Loucy (cell line): ENCODE data around the gene TBC1D7.

Source experiments
- H2AFZ ChIP-seq: fragments of 200-600 bp; sonication (generic); 2 replicates; pipeline ENCODE4 v1.6.0; 2016; ENCODE audit warnings: antibody characterized with exemption, mild to moderate bottlenecking, low read length, moderate library complexity
- H3F3A ChIP-seq: fragments of 200-600 bp; 2 replicates; pipeline ENCODE4 v1.6.0; 2016; ENCODE audit warnings: antibody characterized with exemption, low read depth, mild to moderate bottlenecking
- H3K27me3 ChIP-seq: fragments of 200-600 bp; sonication (generic); 2 replicates; pipeline ENCODE4 v1.6.1; 2014; ENCODE audit warnings: low read length, mild to moderate bottlenecking; ENCODE audit not compliant: insufficient read depth, poor library complexity, severe bottlenecking
- H3K36me3 ChIP-seq: fragments of 200-600 bp; sonication (generic); 2 replicates; pipeline ENCODE4 v1.6.1; 2016; ENCODE audit warnings: low read length; ENCODE audit not compliant: insufficient read depth
- H3K4me1 ChIP-seq: fragments of 200-600 bp; sonication (generic); 2 replicates; pipeline ENCODE4 v1.5.1; 2014; ENCODE audit warnings: low read length, mild to moderate bottlenecking; ENCODE audit not compliant: insufficient read depth, poor library complexity, severe bottlenecking
- H3K4me2 ChIP-seq: fragments of 200-600 bp; sonication (generic); 2 replicates; pipeline ENCODE4 v1.6.0; 2014; ENCODE audit warnings: antibody characterized with exemption, low read length, low read depth, mild to moderate bottlenecking; ENCODE audit not compliant: poor library complexity, severe bottlenecking
- H3K4me3 ChIP-seq: fragments of 200-600 bp; sonication (generic); 2 replicates; pipeline ENCODE4 v1.5.1; 2014; ENCODE audit warnings: low read length, mild to moderate bottlenecking, mixed read lengths; ENCODE audit not compliant: poor library complexity, severe bottlenecking
- H3K79me2 ChIP-seq: fragments of 200-600 bp; sonication (generic); 2 replicates; pipeline ENCODE4 v1.6.1; 2014; ENCODE audit warnings: low read length; ENCODE audit not compliant: insufficient read depth
- H3K9ac ChIP-seq: fragments of 200-600 bp; sonication (generic); 2 replicates; pipeline ENCODE4 v1.6.0; 2014; ENCODE audit warnings: mild to moderate bottlenecking, low read depth, low read length, moderate library complexity; ENCODE audit not compliant: poor library complexity, severe bottlenecking
- H3K9me2 ChIP-seq: fragments of 200-600 bp; sonication (generic); replicated peaks from 2 replicates; pipeline ENCODE4 v1.6.1; 2016; ENCODE audit warnings: low read depth, low read length, mixed read lengths
- H3K9me3 ChIP-seq: fragments of 200-600 bp; sonication (generic); 2 replicates; pipeline ENCODE4 v1.6.1; 2014; ENCODE audit warnings: mild to moderate bottlenecking, antibody characterized with exemption, low read length, low read depth; ENCODE audit not compliant: insufficient read depth
- H4K20me1 ChIP-seq: fragments of 200-600 bp; sonication (generic); 2 replicates; pipeline ENCODE4 v1.6.0; 2014; ENCODE audit warnings: antibody characterized with exemption, low read length, mild to moderate bottlenecking; ENCODE audit not compliant: insufficient read depth, poor library complexity, severe bottlenecking
- EZH2phosphoT487 ChIP-seq: fragments of 200-600 bp; IDR thresholded peaks from 2 replicates; pipeline ENCODE4 v1.6.1; 2018; ENCODE audit warnings: antibody characterized with exemption, mild to moderate bottlenecking, moderate library complexity, borderline replicate concordance
- TF ChIP-seq, protein P1 (sequence below): fragments of 200-600 bp; sonication (generic); conservative IDR thresholded peaks from 2 replicates; pipeline ENCODE4 v1.5.1; 2014; ENCODE audit warnings: mild to moderate bottlenecking, antibody characterized with exemption, low read length

Gene TBC1D7

DNA sequence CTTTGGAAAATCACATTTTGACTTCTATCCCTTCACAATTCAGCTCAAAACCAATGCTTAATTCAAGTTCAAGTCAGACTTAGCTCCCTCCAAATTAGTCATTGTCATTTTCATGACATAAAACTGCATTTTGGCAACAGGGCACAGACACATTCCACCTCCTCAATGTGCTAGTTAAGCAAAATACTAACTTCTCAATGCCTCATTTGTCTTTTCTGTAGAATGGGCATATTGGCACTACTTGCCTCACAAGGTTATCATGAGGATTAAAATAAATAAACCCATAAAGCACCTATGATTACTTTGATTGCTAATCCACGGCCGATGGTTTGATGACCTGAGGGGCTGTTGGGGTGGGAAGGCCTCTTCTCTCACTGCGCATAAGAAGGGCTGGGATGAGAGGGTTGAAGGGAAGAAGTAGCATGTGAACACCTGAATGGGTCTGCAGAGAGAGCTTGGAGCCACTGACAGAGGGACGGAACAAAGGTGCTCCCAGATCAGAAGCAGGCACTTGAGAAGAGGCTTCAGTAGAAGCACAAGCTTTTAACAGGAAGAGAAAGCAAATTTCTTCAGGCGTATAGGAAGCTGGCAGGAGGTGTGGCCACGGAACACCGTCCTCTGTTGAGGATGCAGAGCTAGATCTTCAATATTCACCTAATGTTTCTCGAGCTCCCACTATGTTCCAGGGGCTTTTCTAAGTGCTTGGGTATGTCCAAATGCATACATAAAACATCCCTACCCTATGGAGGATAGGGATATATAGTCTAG is 11.7 kb upstream of the TBC1D7 start:
- Histone ChIP-seq H3K9me3 (no peaks in the 10 kb centered on the region), H2AFZ (no peak overlapping the region), H3K36me3 (no peaks in the 10 kb centered on the region), H4K20me1 (no peaks in the 10 kb centered on the region), H3K4me1 (peaks cover 1% of the 10 kb centered on the region), H3K27me3 (no peaks in the 10 kb centered on the region), H3K79me2 (no peaks in the 10 kb centered on the region), H3K4me3 (no peak overlapping the region), H3K4me2 (no peak overlapping the region), H3K9me2 (no peaks in the 10 kb centered on the region), H3F3A (no peaks in the 10 kb centered on the region), H3K9ac (no peak overlapping the region)
- TF ChIP-seq EZH2phosphoT487 = no peak
- TF ChIP-seq, protein P1, sequence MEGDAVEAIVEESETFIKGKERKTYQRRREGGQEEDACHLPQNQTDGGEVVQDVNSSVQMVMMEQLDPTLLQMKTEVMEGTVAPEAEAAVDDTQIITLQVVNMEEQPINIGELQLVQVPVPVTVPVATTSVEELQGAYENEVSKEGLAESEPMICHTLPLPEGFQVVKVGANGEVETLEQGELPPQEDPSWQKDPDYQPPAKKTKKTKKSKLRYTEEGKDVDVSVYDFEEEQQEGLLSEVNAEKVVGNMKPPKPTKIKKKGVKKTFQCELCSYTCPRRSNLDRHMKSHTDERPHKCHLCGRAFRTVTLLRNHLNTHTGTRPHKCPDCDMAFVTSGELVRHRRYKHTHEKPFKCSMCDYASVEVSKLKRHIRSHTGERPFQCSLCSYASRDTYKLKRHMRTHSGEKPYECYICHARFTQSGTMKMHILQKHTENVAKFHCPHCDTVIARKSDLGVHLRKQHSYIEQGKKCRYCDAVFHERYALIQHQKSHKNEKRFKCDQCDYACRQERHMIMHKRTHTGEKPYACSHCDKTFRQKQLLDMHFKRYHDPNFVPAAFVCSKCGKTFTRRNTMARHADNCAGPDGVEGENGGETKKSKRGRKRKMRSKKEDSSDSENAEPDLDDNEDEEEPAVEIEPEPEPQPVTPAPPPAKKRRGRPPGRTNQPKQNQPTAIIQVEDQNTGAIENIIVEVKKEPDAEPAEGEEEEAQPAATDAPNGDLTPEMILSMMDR = no peak

DNA sequence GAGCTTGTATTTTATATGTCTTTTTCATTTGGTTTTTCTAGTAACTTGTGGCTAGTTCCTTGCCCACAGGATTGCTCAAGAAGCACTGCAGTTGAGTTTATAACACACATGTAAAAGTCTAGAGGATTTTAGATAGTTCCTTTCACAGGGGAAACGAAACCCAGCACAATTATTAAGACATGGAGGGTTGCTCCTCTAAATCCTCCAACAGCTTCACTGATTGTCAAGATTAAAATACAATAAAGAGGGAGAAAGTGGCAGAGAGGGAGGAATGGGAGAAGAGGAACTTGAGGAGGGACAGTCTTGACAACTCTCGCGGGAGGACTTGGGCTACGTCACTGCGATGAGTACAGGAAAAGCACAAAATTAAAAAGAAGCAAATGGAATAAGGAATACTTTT is 9.7 kb upstream of the TBC1D7 start:
- H3K9me3 ChIP-seq = no peaks in the 10 kb centered on the region
- H2AFZ ChIP-seq = no peak overlapping the region
- no peaks in the 10 kb centered on the region for H3K27me3 ChIP-seq
- H3K9me2 ChIP-seq = no peaks in the 10 kb centered on the region
- TF ChIP-seq, protein P1 = no peak
- TF ChIP-seq EZH2phosphoT487 = no peak
- H3K4me1 ChIP-seq = peaks cover 4% of the 10 kb centered on the region
- no peaks in the 10 kb centered on the region for H3K79me2 ChIP-seq
- H3F3A ChIP-seq = no peaks in the 10 kb centered on the region
- H3K36me3 ChIP-seq = no peaks in the 10 kb centered on the region
- H3K9ac ChIP-seq = no peak overlapping the region
- H3K4me3 ChIP-seq = no peak overlapping the region
- H3K4me2 ChIP-seq = no peak overlapping the region
- no peaks in the 10 kb centered on the region for H4K20me1 ChIP-seq

DNA sequence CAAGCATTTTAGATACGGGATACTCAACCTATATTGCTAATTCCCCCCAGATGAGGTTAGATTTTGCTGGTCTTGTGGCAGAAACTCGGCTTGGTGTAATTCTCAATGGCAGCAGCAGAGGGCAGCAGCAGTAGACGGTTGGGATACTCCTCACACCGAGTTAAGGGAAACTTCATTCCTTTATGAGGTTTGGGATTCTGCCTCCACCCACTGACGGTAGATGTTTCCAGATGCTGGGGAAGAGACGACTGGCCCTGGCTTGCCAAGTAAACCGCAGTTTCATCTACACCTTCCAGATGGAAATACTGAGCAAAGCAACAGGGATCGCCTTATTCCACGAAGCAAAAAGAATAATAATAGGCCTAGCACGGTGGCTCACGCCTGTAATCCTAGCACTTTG is 8.2 kb upstream of the TBC1D7 start:
- peak overlapping the region; percentile 50; the same call in 1 of the 2 replicates for H2AFZ ChIP-seq
- H4K20me1 ChIP-seq = no peaks in the 10 kb centered on the region
- TF ChIP-seq, protein P1 = peak; percentile 92
- TF ChIP-seq EZH2phosphoT487 = no peak
- no peak overlapping the region for H3K4me3 ChIP-seq
- H3K79me2 ChIP-seq = no peaks in the 10 kb centered on the region
- H3K9me2 ChIP-seq = no peaks in the 10 kb centered on the region
- H3F3A ChIP-seq = no peaks in the 10 kb centered on the region
- no peak overlapping the region for H3K9ac ChIP-seq
- H3K4me2 ChIP-seq = no peak overlapping the region
- H3K36me3 ChIP-seq = no peaks in the 10 kb centered on the region
- H3K4me1 ChIP-seq = peaks cover 4% of the 10 kb centered on the region
- H3K9me3 ChIP-seq = no peaks in the 10 kb centered on the region
- no peaks in the 10 kb centered on the region for H3K27me3 ChIP-seq
